IMR-90 (cell line): Measurements from ENCODE around the gene FAM209A. TPM values are rescaled to one million over a fixed set of nuclear protein-coding genes. Genes with fewer than 3 reads are reported as not detected.
"Not testable (repeated sequence)": the region's sequence is repeated elsewhere in the genome, so short reads cannot be mapped to it uniquely, and the experiment has no call there.

Source experiments
- ATAC-seq: fragments of 200-7000 bp; cut with Tn5 transposase; 2 replicates; pipeline ENCODE4 v1.9.1; 2020; ENCODE audit warnings: low read depth, mild to moderate bottlenecking, moderate library complexity
- BruUV-seq: library from RNA; stranded (reverse); fragments of 400-500 nt; replicated peaks from 2 replicates; lab custom pipeline; 2021; lab: Mats Ljungman, UMichigan
- CTCF ChIA-PET: fragments of 300-600 bp; formaldehyde crosslinking; extraction: SDS; loops from one replicate; lab custom pipeline; 2021; ENCODE audit warnings: antibody characterized with exemption; lab: Yijun Ruan, JAX
- POLR2A ChIA-PET: fragments of 300-600 bp; sonication (Branson Sonifier 250); formaldehyde crosslinking; loops from one replicate; lab custom pipeline; 2022; ENCODE audit warnings: antibody characterized with exemption; ENCODE audit not compliant: unreplicated experiment; lab: Charles Lee
- DNase-seq: peaks from one replicate; pipeline ENCODE4 v3.0.0; 2013
- H2AFZ ChIP-seq: replicated peaks from 2 replicates; pipeline ENCODE3; 2013; ENCODE audit warnings: low read length, mild to moderate bottlenecking; ENCODE audit not compliant: poor library complexity
- H2AK5ac ChIP-seq: 2 replicates; pipeline ENCODE4 v1.6.1; 2013; ENCODE audit warnings: low read depth, low read length, inconsistent platforms
- H2AK9ac ChIP-seq: replicated peaks from 2 replicates; pipeline ENCODE3; 2013; ENCODE audit warnings: mild to moderate bottlenecking, low read depth, low read length, moderate library complexity; ENCODE audit not compliant: poor library complexity
- H2BK120ac ChIP-seq: 2 replicates; pipeline ENCODE4 v1.6.1; 2013; ENCODE audit warnings: low read depth, low read length, inconsistent platforms
- H2BK15ac ChIP-seq: 3 replicates; pipeline ENCODE4 v1.6.1; 2013; ENCODE audit warnings: low read depth, low read length, inconsistent platforms
- H2BK20ac ChIP-seq: 2 replicates; pipeline ENCODE4 v1.6.1; 2013; ENCODE audit warnings: low read depth, mild to moderate bottlenecking, inconsistent platforms, low read length, moderate library complexity
- H2BK5ac ChIP-seq: 2 replicates; pipeline ENCODE4 v1.6.1; 2013; ENCODE audit warnings: mild to moderate bottlenecking, low read depth, low read length, inconsistent platforms; ENCODE audit not compliant: poor library complexity, severe bottlenecking
- H3K14ac ChIP-seq: replicated peaks from 2 replicates; pipeline ENCODE4 v1.6.1; 2013; ENCODE audit warnings: low read depth, low read length, inconsistent platforms
- H3K18ac ChIP-seq: 2 replicates; pipeline ENCODE4 v1.6.1; 2013; ENCODE audit warnings: low read depth, low read length, control low read depth
- H3K23ac ChIP-seq: 2 replicates; pipeline ENCODE4 v1.6.1; 2013; ENCODE audit warnings: low read depth, low read length, inconsistent platforms
- H3K27ac ChIP-seq: 2 replicates; pipeline ENCODE4 v1.5.1; 2013; ENCODE audit warnings: mild to moderate bottlenecking, control low read depth, low read length; ENCODE audit not compliant: insufficient read depth
- H3K27me3 ChIP-seq: 2 replicates; pipeline ENCODE4 v1.6.1; 2013; ENCODE audit warnings: low read length; ENCODE audit not compliant: control insufficient read depth, insufficient read depth
- H3K36me3 ChIP-seq: 2 replicates; pipeline ENCODE4 v1.6.1; 2013; ENCODE audit warnings: low read length, mixed read lengths; ENCODE audit not compliant: control insufficient read depth, insufficient read depth
- H3K4ac ChIP-seq: 2 replicates; pipeline ENCODE4 v1.6.1; 2013; ENCODE audit warnings: low read depth, low read length, inconsistent platforms
- H3K4me1 ChIP-seq: 2 replicates; pipeline ENCODE4 v1.6.1; 2013; ENCODE audit warnings: low read length, mixed read lengths; ENCODE audit not compliant: control insufficient read depth, insufficient read depth
- H3K4me2 ChIP-seq: 2 replicates; pipeline ENCODE4 v1.6.1; 2013; ENCODE audit warnings: low read depth, mild to moderate bottlenecking, control low read depth, low read length, moderate library complexity
- H3K4me3 ChIP-seq: 2 replicates; pipeline ENCODE4 v1.5.1; 2013; ENCODE audit warnings: low read depth, mild to moderate bottlenecking, control low read depth, low read length, moderate library complexity; ENCODE audit not compliant: insufficient read depth
- H3K56ac ChIP-seq: 2 replicates; pipeline ENCODE4 v1.6.1; 2013; ENCODE audit warnings: low read length, inconsistent platforms; ENCODE audit not compliant: insufficient read depth; ENCODE audit errors: extremely low read depth
- H3K79me1 ChIP-seq, 2 experiments: 2 replicates each; pipeline ENCODE4 v1.6.1; 2013; ENCODE audit warnings: low read length in 2 of 2, inconsistent platforms in 1 of 2, low read depth in 1 of 2
- H3K9ac ChIP-seq: 2 replicates; pipeline ENCODE4 v1.6.1; 2013; ENCODE audit warnings: low read depth, low read length, control low read depth
- H3K9me1 ChIP-seq: 2 replicates; pipeline ENCODE4 v1.6.1; 2013; ENCODE audit warnings: low read length, inconsistent platforms; ENCODE audit not compliant: insufficient read depth
- H3K9me3 ChIP-seq: 2 replicates; pipeline ENCODE4 v1.6.1; 2013; ENCODE audit warnings: low read length; ENCODE audit not compliant: control insufficient read depth, insufficient read depth
- H4K20me1 ChIP-seq: 2 replicates; pipeline ENCODE4 v1.6.1; 2013; ENCODE audit warnings: low read length, inconsistent platforms; ENCODE audit not compliant: insufficient read depth
- H4K5ac ChIP-seq: 2 replicates; pipeline ENCODE4 v1.6.1; 2013; ENCODE audit warnings: mild to moderate bottlenecking, low read depth, low read length, control low read depth
- H4K8ac ChIP-seq, 2 experiments: 2 replicates each; pipeline ENCODE4 v1.6.1; 2013; ENCODE audit warnings: low read depth in 2 of 2, low read length in 2 of 2, control low read depth in 1 of 2, inconsistent platforms in 1 of 2
- H4K91ac ChIP-seq: 2 replicates; pipeline ENCODE4 v1.6.1; 2013; ENCODE audit warnings: low read depth, low read length, inconsistent platforms; ENCODE audit not compliant: insufficient read depth
- CEBPB ChIP-seq: IDR thresholded peaks from 2 replicates; pipeline ENCODE4 v1.6.1; 2012; ENCODE audit warnings: low read depth, low read length, improper control_type of control experiment
- ELK1 ChIP-seq: fragments of 150-350 bp; IDR thresholded peaks from 2 replicates; pipeline ENCODE4 v1.6.1; 2016; ENCODE audit warnings: low read depth, mild to moderate bottlenecking, low read length, moderate library complexity, borderline replicate concordance
- MAFK ChIP-seq: IDR thresholded peaks from 2 replicates; pipeline ENCODE4 v1.6.1; 2012; ENCODE audit warnings: low read depth, low read length, improper control_type of control experiment
- MAZ ChIP-seq: IDR thresholded peaks from 2 replicates; pipeline ENCODE4 v1.6.1; 2012; ENCODE audit warnings: low read depth, mild to moderate bottlenecking, low read length, improper control_type of control experiment, moderate library complexity, borderline replicate concordance
- MXI1 ChIP-seq: IDR thresholded peaks from 2 replicates; pipeline ENCODE4 v1.6.1; 2012; ENCODE audit warnings: low read depth, mild to moderate bottlenecking, low read length, moderate library complexity, borderline replicate concordance
- NFE2L2 ChIP-seq: fragments of 150-350 bp; IDR thresholded peaks from 2 replicates; pipeline ENCODE4 v1.6.1; 2016; ENCODE audit warnings: low read depth, mild to moderate bottlenecking, low read length
- POLR2A ChIP-seq: IDR thresholded peaks from 2 replicates; pipeline ENCODE4 v1.6.1; 2012; ENCODE audit warnings: mild to moderate bottlenecking, low read depth, low read length
- RAD21 ChIP-seq: IDR thresholded peaks from 2 replicates; pipeline ENCODE4 v1.6.1; 2012; ENCODE audit warnings: low read length, improper control_type of control experiment
- USF2 ChIP-seq: fragments of 150-350 bp; IDR thresholded peaks from 2 replicates; pipeline ENCODE4 v1.6.1; 2017; ENCODE audit warnings: mild to moderate bottlenecking, antibody characterized with exemption, low read length, low read depth
- whole genome bisulfite sequencing, 2 experiments: methylation state at CpG; one replicate each; pipeline versions ENCODE4 v1.1.5 to v1.1.7; 2013; ENCODE audit warnings: missing lambda C conversion rate in 2 of 2; ENCODE audit not compliant: insufficient read length in 1 of 2; ENCODE audit errors: extremely low coverage in 2 of 2; 5-methylcytosine and 5-hydroxymethylcytosine counted together
- dilution Hi-C: fragments of 300-500 bp; cut with HindIII; formaldehyde crosslinking; loops from one replicate; pipeline ENCODE4 v1.14.3; 2018; ENCODE audit warnings: low sequenced_read_pairs; ENCODE audit not compliant: unreplicated experiment
- in situ Hi-C: fragments of 300-500 bp; cut with MboI; formaldehyde crosslinking; loops from 3 replicates; pipeline ENCODE4 v1.14.3; 2019; ENCODE audit warnings: low sequenced_read_pairs, inconsistent platforms, mixed read lengths
- intact Hi-C: fragments of 100-400 bp; cut with micrococcal nuclease; formaldehyde crosslinking; loops from 2 replicates; pipeline ENCODE4 v1.10.0; 2022
- polyA plus RNA-seq, 3 experiments: library from polyadenylated mRNA; depleted of rRNA; stranded (reverse); fragments of >200 nt; gene quantifications; 2 replicates each; pipeline ENCODE4 v1.2.3, GENCODE V29; 2012; ENCODE audit warnings: low replicate concordance in 1 of 3
- total RNA-seq: library from RNA; depleted of rRNA; stranded (reverse); fragments of >200 nt; gene quantifications from 2 replicates; pipeline ENCODE4 v1.2.3, GENCODE V29; 2012

The FAM209A gene
- total and polyA plus RNA-seq, 2 of the 4 experiments (the other 2 are of a cell fraction), result 0.18 to 0.22 TPM

DNA sequence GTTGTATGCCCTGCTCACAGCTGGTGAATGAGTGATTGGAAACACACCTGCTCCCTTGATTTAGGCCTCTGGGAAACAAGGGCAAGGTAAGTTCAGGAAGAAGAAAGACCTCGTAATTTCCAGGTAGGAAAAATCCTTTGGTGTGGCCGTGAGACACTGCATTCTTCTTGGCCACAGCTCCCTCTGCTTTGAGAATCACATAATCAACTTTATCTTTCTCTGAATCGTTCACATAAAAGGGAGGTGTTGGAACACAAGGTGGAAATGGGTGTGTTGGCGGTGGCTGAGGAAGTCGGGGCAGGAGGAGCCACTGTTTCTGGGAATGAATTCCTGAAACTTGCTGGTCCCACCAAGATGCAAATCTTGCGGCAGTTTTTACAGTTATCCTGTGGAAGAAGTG, 34.4 kb downstream of the FAM209A start:
- no peak overlapping the region for H3K27ac ChIP-seq
- H3K36me3 ChIP-seq, result no peaks in the 10 kb centered on the region
- H4K20me1 ChIP-seq, result no peaks in the 10 kb centered on the region
- H2AK9ac ChIP-seq, result no peak overlapping the region
- ChIA-PET POLR2A (no interaction called here), CTCF (no interaction called here)
- H3K4ac ChIP-seq, result no peak overlapping the region
- in situ Hi-C loops (no loop called here), intact Hi-C loops (no loop called here), dilution Hi-C loops (no loop called here)
- no peak overlapping the region for H2BK120ac ChIP-seq
- no peak overlapping the region for H3K4me2 ChIP-seq
- H4K91ac ChIP-seq, result no peak overlapping the region
- H3K23ac ChIP-seq, result no peak overlapping the region
- H2BK15ac ChIP-seq, result no peak overlapping the region
- H3K9me3 ChIP-seq, result no peaks in the 10 kb centered on the region
- ATAC-seq (no peak), DNase-seq (no peak)
- H2BK20ac ChIP-seq, result no peak overlapping the region
- H4K5ac ChIP-seq, result no peak overlapping the region
- BruUV-seq, result no TSS peak
- no peaks in the 10 kb centered on the region for H3K79me1 ChIP-seq
- no peak overlapping the region for H3K9ac ChIP-seq
- H3K9me1 ChIP-seq, result no peaks in the 10 kb centered on the region
- H2AFZ ChIP-seq, result no peak overlapping the region
- peaks cover 12% of the 10 kb centered on the region for H3K27me3 ChIP-seq
- no peaks in the 10 kb centered on the region for H3K4me1 ChIP-seq
- H4K8ac ChIP-seq, result no peak overlapping the region
- H3K14ac ChIP-seq, result no peak overlapping the region
- no peak for TF ChIP-seq CEBPB
- TF ChIP-seq POLR2A, result no peak
- no peak for TF ChIP-seq USF2
- no peak for TF ChIP-seq ELK1
- no peak for TF ChIP-seq MAFK
- no peak for TF ChIP-seq MAZ
- TF ChIP-seq MXI1, result no peak
- no peak for TF ChIP-seq NFE2L2
- TF ChIP-seq RAD21, result no peak
- no peak overlapping the region for H2AK5ac ChIP-seq
- no peak overlapping the region for H2BK5ac ChIP-seq
- no CpG with 5 or more reads among the region's 6 CpGs for WGBS, 2 experiments
- no peak overlapping the region for H3K18ac ChIP-seq
- H3K56ac ChIP-seq, result no peak overlapping the region
- no peak overlapping the region for H3K4me3 ChIP-seq

GRCh38 chr20:56564526-56564925, 40.0 kb downstream of the FAM209A start:
- H3K9ac ChIP-seq, H3K27ac ChIP-seq, H2BK15ac ChIP-seq, H2BK120ac ChIP-seq, H3K9me1 ChIP-seq, H3K79me1 ChIP-seq, intact Hi-C loops, H2AK5ac ChIP-seq, H3K4me2 ChIP-seq, H3K23ac ChIP-seq, H3K4me3 ChIP-seq, H3K14ac ChIP-seq, H3K36me3 ChIP-seq, H3K56ac ChIP-seq, H2BK5ac ChIP-seq, H2BK20ac ChIP-seq, H2AK9ac ChIP-seq, POLR2A ChIA-PET, H4K91ac ChIP-seq, ATAC-seq, H2AFZ ChIP-seq, H4K5ac ChIP-seq, H4K20me1 ChIP-seq, H3K18ac ChIP-seq, H3K4ac ChIP-seq, H3K4me1 ChIP-seq, H3K9me3 ChIP-seq, CTCF ChIA-PET, dilution Hi-C loops, H4K8ac ChIP-seq, H3K27me3 ChIP-seq, DNase-seq, in situ Hi-C loops, BruUV-seq: not testable (repeated sequence)
- WGBS, 2 experiments, result 82% methylated on average over 3 of the region's 6 CpGs; no CpG with 5 or more reads in 1 of the 2 experiments
